GM21786 (cell line): Measurements from ENCODE around the gene CLDN22.
"Not testable (repeated sequence)": the region's sequence is repeated elsewhere in the genome, so short reads cannot be mapped to it uniquely, and the experiment has no call there.

Source experiments
- ATAC-seq: cut with Tn5 transposase; IDR thresholded peaks from one replicate; pipeline ENCODE4 v1.9.1; 2021; ENCODE audit not compliant: unreplicated experiment

Gene CLDN22

GRCh38 chr4:183347566-183347965, 27.5 kb upstream of the CLDN22 start:
- no peak for ATAC-seq

GRCh38 chr4:183347146-183347545, 27.1 kb upstream of the CLDN22 start:
- ATAC-seq: no peak

- no peak for ATAC-seq
These were observed 25.2 kb upstream of the CLDN22 start for GRCh38 chr4:183345261-183345660.

- ATAC-seq: no peak
These were observed 24.6 kb upstream of the CLDN22 start for GRCh38 chr4:183344523-183345255.

GRCh38 chr4:183343730-183344129, 23.7 kb upstream of the CLDN22 start:
- no peak for ATAC-seq

GRCh38 chr4:183342541-183343533, 22.8 kb upstream of the CLDN22 start:
- ATAC-seq: no peak

- ATAC-seq: no peak
These were observed 17.8 kb upstream of the CLDN22 start for GRCh38 chr4:183337833-183338232.

GRCh38 chr4:183337349-183337748, 17.3 kb upstream of the CLDN22 start:
- ATAC-seq: no peak

- no peak for ATAC-seq
These were observed 15.4 kb upstream of the CLDN22 start for GRCh38 chr4:183335369-183335940.

- ATAC-seq: no peak
These were observed 13.9 kb upstream of the CLDN22 start for GRCh38 chr4:183333983-183334382.

- ATAC-seq: no peak
These were observed 13.1 kb upstream of the CLDN22 start for GRCh38 chr4:183333202-183333601.

GRCh38 chr4:183332447-183332846, 12.4 kb upstream of the CLDN22 start:
- no peak for ATAC-seq

GRCh38 chr4:183330841-183331240, 10.8 kb upstream of the CLDN22 start:
- no peak for ATAC-seq

GRCh38 chr4:183329954-183330742, 10.1 kb upstream of the CLDN22 start:
- ATAC-seq: no peak

GRCh38 chr4:183329244-183329643, 9.2 kb upstream of the CLDN22 start:
- ATAC-seq: no peak

- no peak for ATAC-seq
These were observed 8.8 kb upstream of the CLDN22 start for GRCh38 chr4:183328832-183329231.

- no peak for ATAC-seq
These were observed 7.8 kb upstream of the CLDN22 start for GRCh38 chr4:183327827-183328226.

- no peak for ATAC-seq
These were observed 6.8 kb upstream of the CLDN22 start for GRCh38 chr4:183326853-183327252.

- not testable (repeated sequence) for ATAC-seq
These were observed 6.3 kb upstream of the CLDN22 start for GRCh38 chr4:183326387-183326786.

GRCh38 chr4:183324619-183325018, 4.5 kb upstream of the CLDN22 start:
- no peak for ATAC-seq

GRCh38 chr4:183324056-183324455, 4.0 kb upstream of the CLDN22 start:
- ATAC-seq: not testable (repeated sequence)
